Measurements from ENCODE around the gene TLR7. TPM values are rescaled to one million over a fixed set of nuclear protein-coding genes. Genes with fewer than 3 reads are reported as not detected.
A peak's percentile ranks its signal among the peaks of the same experiment; 100 is the strongest.

The TLR7 gene
- total RNA-seq, 1 donor from 2014 or later, result 7.8 TPM

- no peak for ATAC-seq
- intact Hi-C loops (cut with DNase I), result no loop called here
- H3K4me3 ChIP-seq, result peak within 1 kb of the TSS; percentile 36
- no peak for TF ChIP-seq CTCF (IDR thresholded peaks at IDR 0.05)
- H3K27ac ChIP-seq, result peak within 1 kb of the TSS; percentile 31
- H3K36me3 ChIP-seq, result no peaks in the 10 kb centered on the region
- H3K9me3 ChIP-seq, result no peaks in the 10 kb centered on the region
- H3K4me1 ChIP-seq, result no peaks in the 10 kb centered on the region
- no peak for DNase-seq
- H3K27me3 ChIP-seq (ENCODE audit: low read depth), result no peaks in the 10 kb centered on the region
Measured at GRCh38 chrX:12906046-12906761, 39.3 kb downstream of the TLR7 start, which contains the start of gene TLR8. TLR8 (plus strand) TSS chrX:12906620; CDS start chrX:12906707, 87 bp downstream.

- TF ChIP-seq CTCF (IDR thresholded peaks at IDR 0.05), result no peak
- Histone ChIP-seq H3K27ac (no peak overlapping the region), H3K9me3 (no peaks in the 10 kb centered on the region), H3K36me3 (no peaks in the 10 kb centered on the region), H3K27me3 (ENCODE audit: low read depth) (no peaks in the 10 kb centered on the region), H3K4me3 (no peak overlapping the region), H3K4me1 (no peaks in the 10 kb centered on the region)
- no peak for DNase-seq
- peak in 1 of 2 donors; percentile 36 for ATAC-seq
- intact Hi-C loops (cut with DNase I), result no loop called here
Measured at GRCh38 chrX:12910423-12911121, 43.7 kb downstream of the TLR7 start.

GRCh38 chrX:12911122-12911470, 44.2 kb downstream of the TLR7 start:
- ATAC-seq (no peak), DNase-seq (no peak)
- TF ChIP-seq CTCF (IDR thresholded peaks at IDR 0.05), result no peak
- Histone ChIP-seq H3K4me3 (no peak overlapping the region), H3K36me3 (no peaks in the 10 kb centered on the region), H3K27ac (no peak overlapping the region), H3K9me3 (no peaks in the 10 kb centered on the region), H3K27me3 (ENCODE audit: low read depth) (no peaks in the 10 kb centered on the region), H3K4me1 (no peaks in the 10 kb centered on the region)
- intact Hi-C loops (cut with DNase I), result no loop called here

GRCh38 chrX:12912791-12913482, 46.1 kb downstream of the TLR7 start:
- H3K4me1 ChIP-seq, result no peaks in the 10 kb centered on the region
- no peak for DNase-seq

More at GRCh38 chrX:12912791-12913482, 46.1 kb downstream of the TLR7 start:
- intact Hi-C loops (cut with DNase I), result no loop called here
- no peak for TF ChIP-seq CTCF (IDR thresholded peaks at IDR 0.05)
- ATAC-seq, result no peak
- no peaks in the 10 kb centered on the region for H3K9me3 ChIP-seq
- H3K36me3 ChIP-seq, result no peaks in the 10 kb centered on the region
- H3K27ac ChIP-seq, result no peak overlapping the region
- H3K27me3 ChIP-seq (ENCODE audit: low read depth), result no peaks in the 10 kb centered on the region
- no peak overlapping the region for H3K4me3 ChIP-seq
